Ascending aorta (tissue), 2 donors: ENCODE measurements around the gene AOPEP. TPM values are rescaled to one million over a fixed set of nuclear protein-coding genes. Genes with fewer than 3 reads are reported as not detected.

ENCODE experiments used
- DNase-seq, 2 donors: peaks; one replicate each; pipeline ENCODE4 v3.0.0-alpha.2; 2019; ENCODE audit warnings: low spot score in 2 of 2
- H3K27ac ChIP-seq, 2 donors: fragments of 200-600 bp; sonication (generic); one replicate each; pipeline ENCODE4 v1.5.1; 2016 to 2017; ENCODE audit warnings: mild to moderate bottlenecking in 1 of 2
- H3K27me3 ChIP-seq: fragments of 200-600 bp; sonication (generic); one replicate; pipeline ENCODE4 v1.5.1; 2017
- H3K36me3 ChIP-seq, 2 donors: fragments of 200-600 bp; sonication (generic); one replicate each; pipeline ENCODE4 v1.5.1; 2016
- H3K4me1 ChIP-seq, 2 donors: fragments of 200-600 bp; sonication (generic); one replicate each; pipeline ENCODE4 v1.5.1; 2016 to 2017; ENCODE audit warnings: mild to moderate bottlenecking in 1 of 2
- H3K4me3 ChIP-seq, 2 donors: fragments of 200-600 bp; sonication (generic); one replicate each; pipeline ENCODE4 v1.5.1; 2016 to 2017; ENCODE audit warnings: mild to moderate bottlenecking in 1 of 2
- H3K9me3 ChIP-seq, 2 donors: fragments of 200-600 bp; sonication (generic); one replicate each; pipeline ENCODE4 v1.5.1; 2016
- CTCF ChIP-seq, 3 experiments: fragments of 200-600 bp in 2 of 3; fragments of 450-650 bp in 1 of 3; sonication (generic) in 2 of 3; IDR thresholded peaks; one replicate each; pipeline ENCODE4 v1.5.1; 2016 to 2019; ENCODE audit warnings: antibody characterized with exemption in 3 of 3, mild to moderate bottlenecking in 1 of 3, moderate library complexity in 1 of 3
- intact Hi-C: fragments of 100-400 bp; cut with DNase I; formaldehyde crosslinking; loops from one replicate; pipeline ENCODE4 v1.15.1; 2023
- total RNA-seq: library from RNA; depleted of rRNA; stranded (reverse); fragments of >200 nt; gene quantifications from one replicate; pipeline ENCODE4 v1.1.0, GENCODE V29; 2016

Gene AOPEP
- total RNA-seq, 1 donor from 2014 or later, result 333 TPM

GRCh38 chr9:94746541-94747370 lies 20.3 kb downstream of the AOPEP start:
- no peak overlapping the region for H3K4me3 ChIP-seq
- no peak for DNase-seq
- peaks cover 0 to 15% of the 10 kb centered on the region in 2 donors for H3K9me3 ChIP-seq
- H3K36me3 ChIP-seq, result peaks cover 0 to 16% of the 10 kb centered on the region in 2 donors
- H3K27ac ChIP-seq, result no peak overlapping the region
- intact Hi-C loops, result no loop called here
- H3K27me3 ChIP-seq, result no peaks in the 10 kb centered on the region
- TF ChIP-seq CTCF (IDR thresholded peaks at IDR 0.05), result no peak
- H3K4me1 ChIP-seq, result no peaks in the 10 kb centered on the region

GRCh38 chr9:94754976-94755475 lies 28.5 kb downstream of the AOPEP start:
- intact Hi-C loops, result no loop called here
- Histone ChIP-seq H3K27me3 (no peaks in the 10 kb centered on the region), H3K4me1 (no peaks in the 10 kb centered on the region), H3K4me3 (no peak overlapping the region), H3K27ac (no peak overlapping the region), H3K36me3 (peaks cover 0 to 2% of the 10 kb centered on the region in 2 donors), H3K9me3 (peaks cover 0 to under 1% of the 10 kb centered on the region in 2 donors)
- no peak for DNase-seq
- TF ChIP-seq CTCF (IDR thresholded peaks at IDR 0.05), result no peak

- intact Hi-C loops, result no loop called here
These were observed 30.7 kb downstream of the AOPEP start for GRCh38 chr9:94757158-94757557.

GRCh38 chr9:94758031-94758430 lies 31.5 kb downstream of the AOPEP start:
- H3K4me1 ChIP-seq, result no peaks in the 10 kb centered on the region
- TF ChIP-seq CTCF (IDR thresholded peaks at IDR 0.05), result no peak
- intact Hi-C loops, result no loop called here
- H3K9me3 ChIP-seq, result no peaks in the 10 kb centered on the region
- H3K27ac ChIP-seq, result no peak overlapping the region
- DNase-seq, result no peak
- no peak overlapping the region for H3K4me3 ChIP-seq
- peaks cover 0 to 11% of the 10 kb centered on the region in 2 donors for H3K36me3 ChIP-seq
- no peaks in the 10 kb centered on the region for H3K27me3 ChIP-seq

More at GRCh38 chr9:94757158-94757557, 30.7 kb downstream of the AOPEP start:
- H3K4me3 ChIP-seq, result no peak overlapping the region
- no peaks in the 10 kb centered on the region for H3K9me3 ChIP-seq
- H3K4me1 ChIP-seq, result no peaks in the 10 kb centered on the region
- no peak overlapping the region for H3K27ac ChIP-seq
- no peak for TF ChIP-seq CTCF (IDR thresholded peaks at IDR 0.05)
- DNase-seq, result no peak
- peaks cover 0 to 11% of the 10 kb centered on the region in 2 donors for H3K36me3 ChIP-seq
- no peaks in the 10 kb centered on the region for H3K27me3 ChIP-seq

- Histone ChIP-seq H3K9me3 (no peaks in the 10 kb centered on the region), H3K4me1 (no peaks in the 10 kb centered on the region), H3K27ac (no peak overlapping the region), H3K27me3 (no peaks in the 10 kb centered on the region), H3K4me3 (no peak overlapping the region), H3K36me3 (peaks cover 0 to 11% of the 10 kb centered on the region in 2 donors)
- TF ChIP-seq CTCF (IDR thresholded peaks at IDR 0.05), result no peak
- DNase-seq, result no peak
- intact Hi-C loops, result no loop called here
These were observed 32.4 kb downstream of the AOPEP start for GRCh38 chr9:94758880-94759279.
